PC-9 (cell line): ENCODE measurements around the gene CREM.

Source experiments
- EZH2 ChIP-seq: fragments of 200-600 bp; sonication (generic); IDR thresholded peaks from 2 replicates; pipeline ENCODE4 v1.8.0; 2017; ENCODE audit warnings: antibody characterized with exemption, low read depth
- TF ChIP-seq, protein P1 (sequence below): fragments of 200-600 bp; sonication (generic); conservative IDR thresholded peaks from 2 replicates; pipeline ENCODE4 v1.6.1; 2017; ENCODE audit warnings: mixed run types, antibody characterized with exemption, mild to moderate bottlenecking, moderate library complexity

- TF ChIP-seq, protein P1, sequence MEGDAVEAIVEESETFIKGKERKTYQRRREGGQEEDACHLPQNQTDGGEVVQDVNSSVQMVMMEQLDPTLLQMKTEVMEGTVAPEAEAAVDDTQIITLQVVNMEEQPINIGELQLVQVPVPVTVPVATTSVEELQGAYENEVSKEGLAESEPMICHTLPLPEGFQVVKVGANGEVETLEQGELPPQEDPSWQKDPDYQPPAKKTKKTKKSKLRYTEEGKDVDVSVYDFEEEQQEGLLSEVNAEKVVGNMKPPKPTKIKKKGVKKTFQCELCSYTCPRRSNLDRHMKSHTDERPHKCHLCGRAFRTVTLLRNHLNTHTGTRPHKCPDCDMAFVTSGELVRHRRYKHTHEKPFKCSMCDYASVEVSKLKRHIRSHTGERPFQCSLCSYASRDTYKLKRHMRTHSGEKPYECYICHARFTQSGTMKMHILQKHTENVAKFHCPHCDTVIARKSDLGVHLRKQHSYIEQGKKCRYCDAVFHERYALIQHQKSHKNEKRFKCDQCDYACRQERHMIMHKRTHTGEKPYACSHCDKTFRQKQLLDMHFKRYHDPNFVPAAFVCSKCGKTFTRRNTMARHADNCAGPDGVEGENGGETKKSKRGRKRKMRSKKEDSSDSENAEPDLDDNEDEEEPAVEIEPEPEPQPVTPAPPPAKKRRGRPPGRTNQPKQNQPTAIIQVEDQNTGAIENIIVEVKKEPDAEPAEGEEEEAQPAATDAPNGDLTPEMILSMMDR: no peak
- no peak for TF ChIP-seq EZH2
Measured at GRCh38 chr10:35204650-35205319, 78.1 kb downstream of the CREM start.
